A549 (cell line): ENCODE results near the gene CCDC80. TPM values are rescaled to one million over a fixed set of nuclear protein-coding genes. Genes with fewer than 3 reads are reported as not detected.

Experiments used
- ATAC-seq, 2 experiments: fragments of 200-7000 bp in 1 of 2; fragments of >200 bp in 1 of 2; cut with Nextera tagmentation in 1 of 2; cut with Tn5 transposase in 1 of 2; 3 replicates each; pipeline versions ENCODE4 v1.8.0 to v1.9.1; 2018 to 2020; ENCODE audit warnings: mild to moderate bottlenecking in 1 of 2, moderate library complexity in 1 of 2
- CTCF ChIA-PET: fragments of 300-600 bp; sonication (Branson Sonifier 250); formaldehyde crosslinking; extraction: SDS; loops from one replicate; lab custom pipeline; 2021; ENCODE audit warnings: antibody characterized with exemption, inconsistent platforms; lab: Yijun Ruan, JAX
- POLR2A ChIA-PET: fragments of 350-600 bp; formaldehyde crosslinking; extraction: SDS; loops from one replicate; lab custom pipeline; 2021; ENCODE audit warnings: antibody characterized with exemption, inconsistent platforms; lab: Yijun Ruan, JAX
- DNase-seq, 2 experiments: peaks; one replicate each; pipeline versions ENCODE4 v3.0.0 to v3.0.0-alpha.2; 2011 to 2016; ENCODE audit warnings: low read depth in 1 of 2, low spot score in 1 of 2
- FAIRE-seq: peaks from 2 replicates; lab custom pipeline; 2011; peaks lifted over from hg19 to GRCh38; lab: Jason Lieb, UNC
- H3K27ac ChIP-seq, 2 experiments: fragments of >200 bp; sonication (Bioruptor Twin); formaldehyde crosslinking; 3 replicates each; pipeline ENCODE4 v1.5.1; 2016 to 2017
- H3K4me1 ChIP-seq: fragments of >200 bp; sonication (Bioruptor Twin); formaldehyde crosslinking; 3 replicates; pipeline ENCODE4 v1.6.1; 2016
- H3K4me2 ChIP-seq: fragments of >200 bp; sonication (Bioruptor Twin); formaldehyde crosslinking; 3 replicates; pipeline ENCODE4 v1.6.1; 2016
- H3K4me3 ChIP-seq: fragments of >200 bp; sonication (Bioruptor Twin); formaldehyde crosslinking; 3 replicates; pipeline ENCODE4 v1.5.1; 2016
- H3K9me3 ChIP-seq: fragments of >200 bp; sonication (Bioruptor Twin); formaldehyde crosslinking; 3 replicates; pipeline ENCODE4 v1.6.1; 2016
- BCL3 ChIP-seq: fragments of >200 bp; sonication (Bioruptor Twin); formaldehyde crosslinking; IDR thresholded peaks from 3 replicates; pipeline ENCODE4 v1.6.1; 2016
- BHLHE40 ChIP-seq: IDR thresholded peaks from 2 replicates; pipeline ENCODE4 v1.6.1; 2012; ENCODE audit warnings: low read depth, low read length, inconsistent platforms
- CBX8 ChIP-seq: fragments of 200-600 bp; sonication (generic); IDR thresholded peaks from 2 replicates; pipeline ENCODE4 v1.6.1; 2016
- CHD4 ChIP-seq: fragments of 200-600 bp; sonication (generic); IDR thresholded peaks from 2 replicates; pipeline ENCODE4 v1.6.1; 2016; ENCODE audit warnings: antibody characterized with exemption, mild to moderate bottlenecking, borderline replicate concordance
- EHMT2 ChIP-seq: fragments of 200-600 bp; sonication (generic); IDR thresholded peaks from 2 replicates; pipeline ENCODE4 v1.6.1; 2016; ENCODE audit warnings: antibody characterized with exemption, low read depth, mild to moderate bottlenecking, moderate library complexity
- ELK1 ChIP-seq: fragments of 150-350 bp; IDR thresholded peaks from 2 replicates; pipeline ENCODE4 v1.6.1; 2014; ENCODE audit warnings: low read depth, mild to moderate bottlenecking, low read length
- EP300 ChIP-seq, 2 experiments: fragments of >200 bp; sonication (Bioruptor Twin); formaldehyde crosslinking; IDR thresholded peaks; 2 replicates in 1 of 2; 3 replicates in 1 of 2; pipeline ENCODE4 v1.6.1; 2016 to 2017
- ESRRA ChIP-seq: fragments of 150-350 bp; IDR thresholded peaks from 2 replicates; pipeline ENCODE4 v1.6.1; 2014; ENCODE audit warnings: mild to moderate bottlenecking, low read length, borderline replicate concordance
- FOSB ChIP-seq: fragments of 250-450 bp; sonication (Bioruptor Pico); IDR thresholded peaks from 2 replicates; pipeline ENCODE4 v1.5.0; 2020; ENCODE audit warnings: mild to moderate bottlenecking, moderate library complexity
- GATA3 ChIP-seq: IDR thresholded peaks from 2 replicates; pipeline ENCODE4 v1.6.1; 2012; ENCODE audit warnings: borderline replicate concordance
- HEYL ChIP-seq: fragments of 250-450 bp; sonication (Bioruptor Pico); IDR thresholded peaks from 2 replicates; pipeline ENCODE4 v1.8.0; 2021; ENCODE audit warnings: mild to moderate bottlenecking, moderate library complexity
- HOXB13 ChIP-seq: fragments of 250-450 bp; sonication (Bioruptor Pico); IDR thresholded peaks from 2 replicates; pipeline ENCODE4 v1.5.0; 2020; ENCODE audit warnings: low read depth, mild to moderate bottlenecking, moderate library complexity
- JUN ChIP-seq, 2 experiments: fragments of >200 bp; sonication (Bioruptor Twin); formaldehyde crosslinking; IDR thresholded peaks; 2 replicates in 1 of 2; 3 replicates in 1 of 2; pipeline ENCODE4 v1.6.1; 2016 to 2017
- KDM1A ChIP-seq: fragments of 200-600 bp; sonication (generic); IDR thresholded peaks from 2 replicates; pipeline ENCODE4 v1.6.1; 2016; ENCODE audit warnings: low read depth, mild to moderate bottlenecking
- MYC ChIP-seq: IDR thresholded peaks from 2 replicates; pipeline ENCODE4 v1.6.1; 2012; ENCODE audit warnings: mild to moderate bottlenecking, inconsistent platforms, low read length, improper control_type of control experiment, borderline replicate concordance
- NR3C1 ChIP-seq: fragments of >200 bp; sonication (Bioruptor Twin); formaldehyde crosslinking; IDR thresholded peaks from 3 replicates; pipeline ENCODE4 v1.6.1; 2017
- RAD21 ChIP-seq, 2 experiments: fragments of >200 bp in 1 of 2; sonication (Bioruptor Twin) in 1 of 2; formaldehyde crosslinking in 1 of 2; IDR thresholded peaks in 1 of 2; conservative IDR thresholded peaks in 1 of 2; 2 replicates in 1 of 2; 3 replicates in 1 of 2; pipeline ENCODE4 v1.6.1; 2012 to 2018; ENCODE audit warnings: inconsistent platforms in 1 of 2
- RNF2 ChIP-seq: fragments of 200-600 bp; sonication (generic); IDR thresholded peaks from 2 replicates; pipeline ENCODE4 v1.6.1; 2016; ENCODE audit warnings: low read depth, mild to moderate bottlenecking, antibody characterized with exemption, moderate library complexity, borderline replicate concordance
- SMC3 ChIP-seq: fragments of >200 bp; sonication (Bioruptor Twin); formaldehyde crosslinking; IDR thresholded peaks from 3 replicates; pipeline ENCODE4 v1.6.1; 2018; ENCODE audit warnings: inconsistent platforms
- SREBF2 ChIP-seq: fragments of 450-650 bp; IDR thresholded peaks from 2 replicates; pipeline ENCODE4 v1.6.1; 2014; ENCODE audit warnings: mild to moderate bottlenecking, moderate library complexity
- TFCP2L1 ChIP-seq: fragments of 250-450 bp; sonication (Bioruptor Pico); IDR thresholded peaks from 2 replicates; pipeline ENCODE4 v1.5.0; 2021; ENCODE audit warnings: mild to moderate bottlenecking
- TP53 ChIP-seq: fragments of 250-450 bp; sonication (Bioruptor Pico); IDR thresholded peaks from 2 replicates; pipeline ENCODE4 v1.5.0; 2021; ENCODE audit warnings: mild to moderate bottlenecking, moderate library complexity
- ZC3H11A ChIP-seq: fragments of 450-650 bp; IDR thresholded peaks from 2 replicates; pipeline ENCODE4 v1.6.1; 2014; ENCODE audit warnings: antibody characterized with exemption, mild to moderate bottlenecking
- ZSCAN20 ChIP-seq: fragments of 250-450 bp; sonication (Bioruptor Pico); IDR thresholded peaks from 2 replicates; pipeline ENCODE4 v1.8.0; 2022; ENCODE audit warnings: mild to moderate bottlenecking, moderate library complexity
- WGBS: methylation state at CpG from one replicate; pipeline ENCODE4 v1.1.6; 2017; ENCODE audit errors: missing lambda C conversion rate; 5-methylcytosine and 5-hydroxymethylcytosine counted together
- polyA plus RNA-seq, 4 experiments: library from polyadenylated mRNA; depleted of rRNA in 3 of 4; stranded (reverse); fragments of >200 nt; fragmentation: RNase III in 1 of 4; extraction: RNeasy Plus Mini Kit Qiagen cat#74134 plus additional on column Dnase treatment in 1 of 4; gene quantifications; 2 replicates in 3 of 4; 3 replicates in 1 of 4; pipeline ENCODE4 v1.2.3, GENCODE V29; 2011 to 2017

CCDC80 gene
- polyA plus RNA-seq, 2 of the 4 experiments (the other 2 are of a cell fraction): 54.1 to 148 TPM

- POLR2A ChIA-PET: interaction anchor here (1.2 kb wide), 1 partner anchor 36 kb away, joined by 3 read pairs; no protein-coding TSS in a partner anchor
- ATAC-seq (peak in 1 of 2 experiments; percentile 39; a peak in 2 of 6 replicates), DNase-seq (peak in 1 of 2 experiments; percentile 27), FAIRE-seq (peak; percentile 39)
- H3K9me3 ChIP-seq: no peaks in the 10 kb centered on the region
- no peak overlapping the region for H3K4me3 ChIP-seq
- 91% methylated on average over 9 of the region's 9 CpGs for WGBS
- CTCF ChIA-PET: interaction anchor here (0.9 to 1.1 kb wide), 3 partner anchors 23 to 430 kb away, joined by 3 read pairs; no protein-coding TSS in a partner anchor
- no peak overlapping the region for H3K27ac ChIP-seq
- H3K4me2 ChIP-seq: no peak overlapping the region
- TF ChIP-seq CBX8: no peak
- TF ChIP-seq NR3C1: no peak
- TF ChIP-seq RAD21 (conservative IDR thresholded peaks at IDR 0.05 in 1 of 2, IDR thresholded peaks at IDR 0.05 in 1 of 2): no peak
- TF ChIP-seq BCL3: no peak
- no peak for TF ChIP-seq TP53 (CRISPR knock-in tag)
- no peak for TF ChIP-seq SMC3
- TF ChIP-seq KDM1A: no peak
- no peak for TF ChIP-seq CHD4
- TF ChIP-seq ESRRA: no peak
- no peaks in the 10 kb centered on the region for H3K4me1 ChIP-seq
Observed at GRCh38 chr3:112605285-112605684, 35.7 kb downstream of the CCDC80 start.

- no peaks in the 10 kb centered on the region for H3K4me1 ChIP-seq
- ATAC-seq (no peak), DNase-seq (no peak), FAIRE-seq (no peak)
- 72% methylated on average over 4 of the region's 4 CpGs for WGBS
- no peak overlapping the region for H3K4me2 ChIP-seq
- no peak overlapping the region for H3K4me3 ChIP-seq
- no peak for TF ChIP-seq SREBF2
- TF ChIP-seq BHLHE40: no peak
- no peak for TF ChIP-seq TP53 (CRISPR knock-in tag)
- no peak for TF ChIP-seq ESRRA
- no peak for TF ChIP-seq JUN (IDR thresholded peaks at IDR 0.05)
- no peak for TF ChIP-seq ZSCAN20 (CRISPR knock-in tag)
- TF ChIP-seq TFCP2L1 (CRISPR knock-in tag): no peak
- TF ChIP-seq ELK1: no peak
- no peak for TF ChIP-seq ZC3H11A
- no peak for TF ChIP-seq FOSB (CRISPR knock-in tag)
- TF ChIP-seq, all 56 proteins: peak for 0
- Histone ChIP-seq H3K27ac (no peak overlapping the region), H3K9me3 (no peaks in the 10 kb centered on the region)
- ChIA-PET POLR2A (no interaction called here), CTCF (interaction anchor here (0.9 kb wide), 1 partner anchor 40 kb away, joined by 3 read pairs; no protein-coding TSS in a partner anchor)
Observed at GRCh38 chr3:112604536-112604935, 36.4 kb downstream of the CCDC80 start.

GRCh38 chr3:112602217-112602838, 38.6 kb downstream of the CCDC80 start:
- Histone ChIP-seq H3K27ac (no peak overlapping the region), H3K4me1 (no peaks in the 10 kb centered on the region), H3K4me2 (no peak overlapping the region), H3K9me3 (no peaks in the 10 kb centered on the region), H3K4me3 (no peak overlapping the region)
- ChIA-PET CTCF (no interaction called here), POLR2A (no interaction called here)
- TF ChIP-seq SREBF2 (no peak), JUN (IDR thresholded peaks at IDR 0.05) (no peak), RNF2 (no peak), MYC (no peak), GATA3 (no peak), EHMT2 (no peak), CHD4 (no peak), EP300 (IDR thresholded peaks at IDR 0.05) (no peak), HOXB13 (CRISPR knock-in tag) (no peak), HEYL (CRISPR knock-in tag) (no peak)
- no peak for DNase-seq
- no peak for ATAC-seq
- FAIRE-seq: no peak
